ENCODE measurements around the gene ANKRD13A. TPM values are rescaled to one million over a fixed set of nuclear protein-coding genes. Genes with fewer than 3 reads are reported as not detected.
"Not testable (repeated sequence)": the region's sequence is repeated elsewhere in the genome, so short reads cannot be mapped to it uniquely, and the experiment has no call there.

Gene ANKRD13A
- total RNA-seq, 1 donor from 2014 or later: 29.5 TPM

GRCh38 chr12:110006115-110006514 lies 6.9 kb downstream of the ANKRD13A start:
- DNase-seq (ENCODE audit: low read depth, low spot score): no peak
- Mint-ChIP-seq H3K27ac (ENCODE audit: unreplicated experiment) (no peak overlapping the region), H3K4me3 (no peak overlapping the region), H3K4me1 (no peaks in the 10 kb centered on the region), H3K27me3 (ENCODE audit: low read depth) (no peaks in the 10 kb centered on the region), H3K36me3 (ENCODE audit: low read depth) (no peaks in the 10 kb centered on the region), H3K9me3 (no peaks in the 10 kb centered on the region)
- TF ChIP-seq CTCF (conservative IDR thresholded peaks at IDR 0.05): no peak

- DNase-seq (ENCODE audit: low read depth, low spot score): no peak
- TF ChIP-seq CTCF (conservative IDR thresholded peaks at IDR 0.05): no peak
- no peak overlapping the region for H3K4me3 Mint-ChIP-seq
- no peaks in the 10 kb centered on the region for H3K36me3 Mint-ChIP-seq (ENCODE audit: low read depth)
- no peaks in the 10 kb centered on the region for H3K4me1 Mint-ChIP-seq
- no peaks in the 10 kb centered on the region for H3K9me3 Mint-ChIP-seq
- no peaks in the 10 kb centered on the region for H3K27me3 Mint-ChIP-seq (ENCODE audit: low read depth)
- no peak overlapping the region for H3K27ac Mint-ChIP-seq (ENCODE audit: unreplicated experiment)
These were observed 8.7 kb downstream of the ANKRD13A start for GRCh38 chr12:110007881-110008280.

- H3K9me3 Mint-ChIP-seq; H3K27ac Mint-ChIP-seq (ENCODE audit: unreplicated experiment); H3K4me3 Mint-ChIP-seq; H3K36me3 Mint-ChIP-seq (ENCODE audit: low read depth); H3K4me1 Mint-ChIP-seq; H3K27me3 Mint-ChIP-seq (ENCODE audit: low read depth); DNase-seq (ENCODE audit: low read depth, low spot score): not testable (repeated sequence)
These were observed 9.6 kb downstream of the ANKRD13A start for GRCh38 chr12:110008681-110009398.

GRCh38 chr12:110010853-110011723 lies 11.9 kb downstream of the ANKRD13A start:
- no peak for TF ChIP-seq CTCF (conservative IDR thresholded peaks at IDR 0.05)
- DNase-seq (ENCODE audit: low read depth, low spot score): no peak
- Mint-ChIP-seq H3K27ac (ENCODE audit: unreplicated experiment) (no peak overlapping the region), H3K4me3 (no peak overlapping the region), H3K36me3 (ENCODE audit: low read depth) (no peaks in the 10 kb centered on the region), H3K4me1 (no peaks in the 10 kb centered on the region), H3K27me3 (ENCODE audit: low read depth) (no peaks in the 10 kb centered on the region), H3K9me3 (no peaks in the 10 kb centered on the region)

GRCh38 chr12:110012137-110012536 lies 12.9 kb downstream of the ANKRD13A start:
- no peak for TF ChIP-seq CTCF (conservative IDR thresholded peaks at IDR 0.05)
- Mint-ChIP-seq H3K4me1 (no peaks in the 10 kb centered on the region), H3K27ac (ENCODE audit: unreplicated experiment) (no peak overlapping the region), H3K4me3 (no peak overlapping the region), H3K9me3 (no peaks in the 10 kb centered on the region), H3K27me3 (ENCODE audit: low read depth) (no peaks in the 10 kb centered on the region), H3K36me3 (ENCODE audit: low read depth) (no peaks in the 10 kb centered on the region)
- no peak for DNase-seq (ENCODE audit: low read depth, low spot score)

- no peaks in the 10 kb centered on the region for H3K36me3 Mint-ChIP-seq (ENCODE audit: low read depth)
- H3K27ac Mint-ChIP-seq (ENCODE audit: unreplicated experiment): no peak overlapping the region
- no peaks in the 10 kb centered on the region for H3K4me1 Mint-ChIP-seq
- no peak for TF ChIP-seq CTCF (conservative IDR thresholded peaks at IDR 0.05)
- DNase-seq (ENCODE audit: low read depth, low spot score): no peak
- H3K4me3 Mint-ChIP-seq: no peak overlapping the region
- no peaks in the 10 kb centered on the region for H3K9me3 Mint-ChIP-seq
- H3K27me3 Mint-ChIP-seq (ENCODE audit: low read depth): no peaks in the 10 kb centered on the region
These were observed 13.4 kb downstream of the ANKRD13A start for GRCh38 chr12:110012659-110013058.
